ENCODE results near the gene ROCK1.

DNA sequence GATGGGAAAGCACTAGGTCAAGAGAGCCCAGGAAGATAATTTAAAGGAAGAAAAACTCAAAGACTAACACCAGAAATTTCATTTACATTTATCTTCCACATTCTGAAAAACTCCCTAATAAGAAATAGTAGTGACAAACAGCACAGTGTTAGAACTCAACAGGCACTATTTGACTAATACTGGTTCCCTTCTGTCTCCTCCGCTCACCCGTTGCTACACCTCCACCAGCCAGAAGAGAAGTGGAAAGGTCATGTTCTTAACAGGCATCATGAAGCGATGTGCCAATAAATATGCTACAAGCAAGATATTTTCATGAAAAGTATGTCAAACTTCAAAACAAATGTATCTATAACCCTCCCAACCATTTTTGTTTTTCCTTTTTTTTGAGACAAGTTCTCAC lies 5.7 kb downstream of the ROCK1 start:
- TF ChIP-seq, protein P1, sequence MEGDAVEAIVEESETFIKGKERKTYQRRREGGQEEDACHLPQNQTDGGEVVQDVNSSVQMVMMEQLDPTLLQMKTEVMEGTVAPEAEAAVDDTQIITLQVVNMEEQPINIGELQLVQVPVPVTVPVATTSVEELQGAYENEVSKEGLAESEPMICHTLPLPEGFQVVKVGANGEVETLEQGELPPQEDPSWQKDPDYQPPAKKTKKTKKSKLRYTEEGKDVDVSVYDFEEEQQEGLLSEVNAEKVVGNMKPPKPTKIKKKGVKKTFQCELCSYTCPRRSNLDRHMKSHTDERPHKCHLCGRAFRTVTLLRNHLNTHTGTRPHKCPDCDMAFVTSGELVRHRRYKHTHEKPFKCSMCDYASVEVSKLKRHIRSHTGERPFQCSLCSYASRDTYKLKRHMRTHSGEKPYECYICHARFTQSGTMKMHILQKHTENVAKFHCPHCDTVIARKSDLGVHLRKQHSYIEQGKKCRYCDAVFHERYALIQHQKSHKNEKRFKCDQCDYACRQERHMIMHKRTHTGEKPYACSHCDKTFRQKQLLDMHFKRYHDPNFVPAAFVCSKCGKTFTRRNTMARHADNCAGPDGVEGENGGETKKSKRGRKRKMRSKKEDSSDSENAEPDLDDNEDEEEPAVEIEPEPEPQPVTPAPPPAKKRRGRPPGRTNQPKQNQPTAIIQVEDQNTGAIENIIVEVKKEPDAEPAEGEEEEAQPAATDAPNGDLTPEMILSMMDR (IDR thresholded peaks at IDR 0.05; ENCODE audit: control extremely low read depth in 1 of 3, insufficient read depth in 1 of 3, low read depth in 1 of 3, low read length in 3 of 3) = no peak
- TF ChIP-seq CEBPB (IDR thresholded peaks at IDR 0.05; ENCODE audit: low read depth, low read length) (no peak), TAF1 (IDR thresholded peaks at IDR 0.05; ENCODE audit: low read depth, low read length) (no peak), POLR2A (IDR thresholded peaks at IDR 0.05; ENCODE audit: control extremely low read depth in 1 of 2, low read depth in 2 of 2, low read length in 2 of 2) (no peak), CHD2 (IDR thresholded peaks at IDR 0.05; ENCODE audit: low read length) (no peak), ZNF274 (IDR thresholded peaks at IDR 0.05; ENCODE audit: borderline replicate concordance, extremely low read depth, low read length) (no peak), YY1 (IDR thresholded peaks at IDR 0.05; ENCODE audit: low read depth, low read length) (no peak), RFX5 (IDR thresholded peaks at IDR 0.05; ENCODE audit: borderline replicate concordance, low read depth, low read length) (no peak), CBX8 (IDR thresholded peaks at IDR 0.05; ENCODE audit: borderline replicate concordance, low read depth, low read length) (no peak), NRF1 (IDR thresholded peaks at IDR 0.05; ENCODE audit: low read depth, low read length) (no peak)
- TF ChIP-seq, protein P2, sequence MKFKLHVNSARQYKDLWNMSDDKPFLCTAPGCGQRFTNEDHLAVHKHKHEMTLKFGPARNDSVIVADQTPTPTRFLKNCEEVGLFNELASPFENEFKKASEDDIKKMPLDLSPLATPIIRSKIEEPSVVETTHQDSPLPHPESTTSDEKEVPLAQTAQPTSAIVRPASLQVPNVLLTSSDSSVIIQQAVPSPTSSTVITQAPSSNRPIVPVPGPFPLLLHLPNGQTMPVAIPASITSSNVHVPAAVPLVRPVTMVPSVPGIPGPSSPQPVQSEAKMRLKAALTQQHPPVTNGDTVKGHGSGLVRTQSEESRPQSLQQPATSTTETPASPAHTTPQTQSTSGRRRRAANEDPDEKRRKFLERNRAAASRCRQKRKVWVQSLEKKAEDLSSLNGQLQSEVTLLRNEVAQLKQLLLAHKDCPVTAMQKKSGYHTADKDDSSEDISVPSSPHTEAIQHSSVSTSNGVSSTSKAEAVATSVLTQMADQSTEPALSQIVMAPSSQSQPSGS (IDR thresholded peaks at IDR 0.05; ENCODE audit: low read length) = no peak

Data from H1 (cell line).